AG04449 (cell line): ENCODE results near the gene DUSP21.

Experiments used
- CTCF ChIA-PET: fragments of 350-600 bp; formaldehyde crosslinking; extraction: SDS; loops from one replicate; lab custom pipeline; 2021; ENCODE audit warnings: antibody characterized with exemption; lab: Yijun Ruan, JAX
- POLR2A ChIA-PET: fragments of 400-600, 350-600 bp; formaldehyde crosslinking; extraction: SDS; loops from one replicate; lab custom pipeline; 2020; ENCODE audit warnings: antibody characterized with exemption, inconsistent platforms; lab: Yijun Ruan, JAX
- DNase-seq: peaks from one replicate; pipeline ENCODE4 v3.0.0-alpha.2; 2010; ENCODE audit warnings: low read depth, low spot score
- H3K4me3 ChIP-seq: 2 replicates; pipeline ENCODE4 v1.5.1; 2011; ENCODE audit warnings: low read depth, mild to moderate bottlenecking, control low read depth, low read length
- TF ChIP-seq, protein P1 (sequence below): IDR thresholded peaks from one replicate; pipeline ENCODE4 v1.5.1; 2011; ENCODE audit warnings: mild to moderate bottlenecking, moderate library complexity, low read length, control low read depth, inconsistent platforms; ENCODE audit not compliant: insufficient read depth; ENCODE audit errors: missing control alignments

DUSP21 gene

DNA sequence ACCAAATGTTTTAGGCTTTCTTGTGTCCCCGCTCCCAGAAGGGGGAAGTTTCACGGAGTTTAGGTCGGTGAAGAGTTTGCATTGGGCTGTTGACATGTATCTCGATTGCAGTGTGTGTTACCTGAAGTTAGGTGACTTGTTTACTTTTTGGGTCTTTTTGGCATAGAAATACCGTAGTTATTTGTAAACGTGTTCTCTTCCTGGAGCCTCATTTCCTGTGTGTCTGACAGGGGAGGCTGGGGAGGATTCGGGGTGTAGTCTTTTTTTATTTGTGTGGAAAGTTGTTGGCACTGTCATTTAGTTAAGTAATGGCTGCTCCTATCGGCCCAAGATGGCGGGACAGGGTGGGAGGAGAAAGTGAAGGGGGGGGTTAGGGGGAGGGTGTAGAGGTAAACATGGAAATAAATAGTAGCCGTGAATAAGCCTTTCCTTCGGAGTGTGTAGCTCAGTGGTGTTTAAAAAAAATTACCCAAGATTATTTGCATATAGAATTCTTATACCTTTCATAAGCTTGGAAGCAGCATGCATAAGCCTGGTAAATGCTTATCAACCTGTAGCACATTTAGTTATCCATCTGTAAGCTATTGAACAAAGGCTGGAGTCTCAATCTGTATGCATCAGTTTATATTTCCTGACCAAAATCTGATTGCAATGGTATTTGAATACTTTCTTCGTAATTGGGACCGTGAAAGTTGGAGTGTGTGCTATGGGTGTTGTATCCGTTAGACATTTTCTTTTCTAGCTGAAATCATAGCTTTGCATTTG is 30.8 kb downstream of the DUSP21 start:
- ChIA-PET CTCF (no interaction called here), POLR2A (no interaction called here)
- TF ChIP-seq, protein P1, sequence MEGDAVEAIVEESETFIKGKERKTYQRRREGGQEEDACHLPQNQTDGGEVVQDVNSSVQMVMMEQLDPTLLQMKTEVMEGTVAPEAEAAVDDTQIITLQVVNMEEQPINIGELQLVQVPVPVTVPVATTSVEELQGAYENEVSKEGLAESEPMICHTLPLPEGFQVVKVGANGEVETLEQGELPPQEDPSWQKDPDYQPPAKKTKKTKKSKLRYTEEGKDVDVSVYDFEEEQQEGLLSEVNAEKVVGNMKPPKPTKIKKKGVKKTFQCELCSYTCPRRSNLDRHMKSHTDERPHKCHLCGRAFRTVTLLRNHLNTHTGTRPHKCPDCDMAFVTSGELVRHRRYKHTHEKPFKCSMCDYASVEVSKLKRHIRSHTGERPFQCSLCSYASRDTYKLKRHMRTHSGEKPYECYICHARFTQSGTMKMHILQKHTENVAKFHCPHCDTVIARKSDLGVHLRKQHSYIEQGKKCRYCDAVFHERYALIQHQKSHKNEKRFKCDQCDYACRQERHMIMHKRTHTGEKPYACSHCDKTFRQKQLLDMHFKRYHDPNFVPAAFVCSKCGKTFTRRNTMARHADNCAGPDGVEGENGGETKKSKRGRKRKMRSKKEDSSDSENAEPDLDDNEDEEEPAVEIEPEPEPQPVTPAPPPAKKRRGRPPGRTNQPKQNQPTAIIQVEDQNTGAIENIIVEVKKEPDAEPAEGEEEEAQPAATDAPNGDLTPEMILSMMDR, result no peak
- H3K4me3 ChIP-seq, result peak overlapping the region; percentile 68
- DNase-seq, result no peak

DNA sequence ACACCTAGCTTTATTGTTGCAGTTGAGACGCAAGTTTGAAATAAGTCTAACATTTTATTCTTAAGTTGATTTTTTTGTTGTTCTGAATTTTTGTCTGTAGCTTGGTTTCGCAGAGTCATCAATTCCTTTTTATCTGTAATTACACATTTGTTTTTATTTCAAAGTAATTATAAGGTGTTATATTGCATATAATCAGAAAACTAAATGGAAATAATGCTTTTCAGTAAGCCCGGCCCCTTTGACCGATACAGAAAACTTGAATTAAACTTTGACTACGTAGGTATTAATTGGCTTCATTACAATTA is 31.3 kb downstream of the DUSP21 start:
- DNase-seq, result no peak
- peak overlapping the region; percentile 68 for H3K4me3 ChIP-seq
- ChIA-PET CTCF (no interaction called here), POLR2A (no interaction called here)
- TF ChIP-seq, protein P1, result no peak

DNA sequence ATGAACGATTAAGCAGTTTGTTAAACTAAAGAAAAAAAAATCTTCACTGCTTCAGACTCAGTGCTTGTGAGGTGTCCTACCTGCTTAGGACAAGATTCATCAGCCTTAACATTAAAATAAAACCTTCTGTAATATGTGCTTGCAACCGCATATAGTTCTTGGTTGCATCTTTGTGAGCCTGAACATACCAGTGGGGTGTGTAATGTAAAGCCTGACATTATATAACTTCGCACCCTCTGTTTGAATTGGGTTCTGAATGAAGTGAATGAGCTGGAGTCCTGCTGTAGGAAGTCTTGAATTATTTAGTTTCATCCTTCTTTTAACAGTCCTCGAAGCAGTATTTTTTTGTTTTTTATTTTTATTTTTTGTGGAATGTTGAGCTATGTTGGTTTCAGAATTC is 32.3 kb downstream of the DUSP21 start:
- ChIA-PET POLR2A (interaction anchor here (0.7 kb wide), 1 partner anchor 11 kb away, joined by 6 read pairs; no protein-coding TSS in a partner anchor), CTCF (interaction anchor here (0.6 to 0.7 kb wide), 2 partner anchors 12 to 694 kb away, joined by 3 read pairs; no protein-coding TSS in a partner anchor)
- TF ChIP-seq, protein P1, result no peak
- no peak for DNase-seq
- peak overlapping the region; percentile 13; the same call in 1 of the 2 replicates for H3K4me3 ChIP-seq

DNA sequence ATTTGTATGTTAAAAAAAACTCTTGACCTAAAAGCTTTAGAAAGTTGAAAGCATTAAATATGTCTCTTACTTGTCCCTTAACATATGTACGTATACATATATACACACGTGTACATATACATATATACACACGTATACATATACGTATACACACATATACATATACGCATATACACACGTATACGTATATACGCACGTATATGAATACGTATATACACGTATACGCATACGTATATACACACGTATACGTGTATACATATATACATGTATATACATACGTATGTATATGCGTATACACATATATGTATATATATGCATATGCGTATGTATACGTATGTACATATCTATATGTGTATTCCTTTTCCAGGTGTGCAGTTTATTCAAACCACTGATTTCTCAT is 32.9 kb downstream of the DUSP21 start:
- DNase-seq, result no peak
- POLR2A ChIA-PET, result interaction anchor here (0.7 kb wide), 1 partner anchor 11 kb away, joined by 6 read pairs; no protein-coding TSS in a partner anchor
- TF ChIP-seq, protein P1, result no peak
- no peak overlapping the region for H3K4me3 ChIP-seq
- CTCF ChIA-PET, result interaction anchor here (0.6 to 0.7 kb wide), 2 partner anchors 11 to 693 kb away, joined by 3 read pairs; no protein-coding TSS in a partner anchor

DNA sequence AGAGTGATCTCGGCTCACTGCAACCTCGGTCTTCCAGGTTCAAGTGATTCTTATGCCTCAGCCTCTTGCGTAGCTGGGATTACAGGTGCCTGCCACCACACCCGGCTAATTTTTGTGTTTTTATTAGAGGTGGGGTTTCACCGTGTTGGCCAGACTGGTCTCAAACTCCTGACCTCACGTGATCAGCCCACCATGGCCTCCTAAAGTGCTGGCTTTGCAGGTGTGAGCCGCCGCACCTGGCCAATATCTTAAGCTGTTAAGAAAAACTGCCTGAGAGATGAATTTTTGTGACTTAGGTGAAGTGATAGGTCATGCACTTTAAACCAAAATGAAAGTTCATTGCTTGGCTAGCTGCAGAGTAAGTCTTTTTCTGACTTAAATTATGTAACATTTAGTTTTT is 35.0 kb downstream of the DUSP21 start:
- no peak for DNase-seq
- ChIA-PET POLR2A (no interaction called here), CTCF (no interaction called here)
- TF ChIP-seq, protein P1, result no peak
- H3K4me3 ChIP-seq, result no peak overlapping the region

DNA sequence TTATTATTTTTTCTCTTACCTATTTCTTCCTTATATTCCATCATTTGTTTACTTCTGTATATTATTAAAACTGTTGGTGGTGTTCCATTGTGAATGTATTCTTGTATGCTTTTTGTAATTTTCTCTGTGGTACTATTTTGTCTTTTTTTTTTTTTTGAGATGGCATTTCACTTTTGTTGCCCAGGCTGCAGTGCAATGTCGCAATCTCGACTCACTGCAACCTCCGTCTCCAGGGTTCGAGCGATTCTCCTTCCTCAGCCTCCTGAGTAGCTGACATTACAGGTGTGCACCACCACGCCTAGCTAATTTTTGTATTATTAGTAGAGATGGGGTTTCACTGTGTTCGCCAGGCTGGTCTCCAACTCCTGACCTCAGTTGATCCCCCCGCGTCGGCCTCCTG is 37.7 kb downstream of the DUSP21 start:
- POLR2A ChIA-PET, result interaction anchor here (0.7 kb wide), 1 partner anchor 19 kb away, joined by 3 read pairs; no protein-coding TSS in a partner anchor
- H3K4me3 ChIP-seq, result no peak overlapping the region
- CTCF ChIA-PET, result no interaction called here
- TF ChIP-seq, protein P1, result no peak
- no peak for DNase-seq
